Left lobe of liver (tissue), 2 donors: ENCODE data around the gene ATF7. TPM values are rescaled to one million over a fixed set of nuclear protein-coding genes. Genes with fewer than 3 reads are reported as not detected.
"Not testable (repeated sequence)": the region's sequence is repeated elsewhere in the genome, so short reads cannot be mapped to it uniquely, and the experiment has no call there.

Experiments used
- ATAC-seq: fragments of 200-7000 bp; cut with Tn5 transposase; one replicate; pipeline ENCODE4 v1.9.1; 2020; ENCODE audit warnings: mild to moderate bottlenecking, moderate library complexity
- DNase-seq: peaks from one replicate; pipeline ENCODE4 v3.0.0-alpha.2; 2020; ENCODE audit warnings: low spot score
- total RNA-seq: library from RNA; stranded (reverse); gene quantifications from one replicate; pipeline ENCODE4 v1.2.1, GENCODE V29; 2021
- donor health status: DM: no; HTN: no; CAD: no; lungs with moderate emphysema.
- donor health status: DM: no; HTN: yes; CAD: no.

Gene ATF7
- 18.1 TPM for total RNA-seq

- ATAC-seq (peak; percentile 92), DNase-seq (peak; percentile 99)
These were observed at the start of gene ATF7 for GRCh38 chr12:53625946-53626701. ATF7 (minus strand) TSS chr12:53626382; CDS start chr12:53601000, 25,382 bp downstream.

GRCh38 chr12:53674977-53675700 is 49.0 kb upstream of the ATF7 start:
- DNase-seq (no peak), ATAC-seq (no peak)

GRCh38 chr12:53670971-53671370 is 44.8 kb upstream of the ATF7 start:
- no peak for ATAC-seq
- no peak for DNase-seq

GRCh38 chr12:53670308-53670707 is 44.1 kb upstream of the ATF7 start:
- no peak for DNase-seq
- no peak for ATAC-seq

GRCh38 chr12:53667080-53667479 is 40.9 kb upstream of the ATF7 start:
- ATAC-seq (no peak), DNase-seq (no peak)

GRCh38 chr12:53664936-53665335 is 38.8 kb upstream of the ATF7 start:
- DNase-seq, result no peak
- ATAC-seq, result no peak

- DNase-seq, result no peak
- no peak for ATAC-seq
These were observed 38.0 kb upstream of the ATF7 start for GRCh38 chr12:53664191-53664590.

- DNase-seq (no peak), ATAC-seq (no peak)
These were observed 33.9 kb upstream of the ATF7 start for GRCh38 chr12:53660041-53660440.

GRCh38 chr12:53659571-53659981 is 33.4 kb upstream of the ATF7 start:
- DNase-seq (no peak), ATAC-seq (peak; percentile 62)

- ATAC-seq (peak; percentile 97), DNase-seq (peak; percentile 82)
These were observed 32.9 kb upstream of the ATF7 start for GRCh38 chr12:53659011-53659551.

- ATAC-seq (no peak), DNase-seq (no peak)
These were observed 30.9 kb upstream of the ATF7 start for GRCh38 chr12:53657041-53657440.

- ATAC-seq (no peak), DNase-seq (no peak)
These were observed 27.4 kb upstream of the ATF7 start for GRCh38 chr12:53653595-53653994.

GRCh38 chr12:53652366-53652765 is 26.2 kb upstream of the ATF7 start:
- ATAC-seq (no peak), DNase-seq (no peak)

GRCh38 chr12:53651737-53652136 is 25.6 kb upstream of the ATF7 start:
- no peak for DNase-seq
- ATAC-seq, result no peak

GRCh38 chr12:53646300-53646699 is 20.1 kb upstream of the ATF7 start:
- not testable (repeated sequence) for ATAC-seq, DNase-seq

- ATAC-seq, result no peak
- no peak for DNase-seq
These were observed 19.0 kb upstream of the ATF7 start for GRCh38 chr12:53645165-53645564.

- ATAC-seq (no peak), DNase-seq (no peak)
These were observed 18.0 kb upstream of the ATF7 start for GRCh38 chr12:53644133-53644532.

GRCh38 chr12:53643232-53643979 is 17.2 kb upstream of the ATF7 start:
- no peak for ATAC-seq
- DNase-seq, result no peak

- ATAC-seq, result no peak
- no peak for DNase-seq
These were observed 11.9 kb upstream of the ATF7 start for GRCh38 chr12:53638057-53638456.

GRCh38 chr12:53636641-53637040 is 10.5 kb upstream of the ATF7 start:
- ATAC-seq (no peak), DNase-seq (no peak)

- not testable (repeated sequence) for ATAC-seq, DNase-seq
These were observed 9.5 kb upstream of the ATF7 start for GRCh38 chr12:53635708-53636107.
